ENCODE results near the gene ZNF512. TPM values are rescaled to one million over a fixed set of nuclear protein-coding genes. Genes with fewer than 3 reads are reported as not detected.

The ZNF512 gene
- total and polyA plus RNA-seq, 9 of the 15 experiments (the other 6 are each of a cell fraction or from before 2014, with no cell fraction given), result 24.7 to 101 (median 65.9) TPM

- TF ChIP-seq SNIP1 (IDR thresholded peaks at IDR 0.05; ENCODE audit: low read depth) (no peak), ARID3B (CRISPR knock-in tag; IDR thresholded peaks at IDR 0.05; ENCODE audit: borderline replicate concordance) (no peak), DACH1 (IDR thresholded peaks at IDR 0.05; ENCODE audit: partially characterized antibody) (no peak), ZNF133 (CRISPR knock-in tag; IDR thresholded peaks at IDR 0.05) (no peak), PML (IDR thresholded peaks at IDR 0.05; ENCODE audit: low read length) (no peak), CREB5 (CRISPR knock-in tag; IDR thresholded peaks at IDR 0.05) (peak; percentile 68; the same call in 1 of the 2 replicates), E2F5 (CRISPR knock-in tag; IDR thresholded peaks at IDR 0.05) (no peak), BCLAF1 (IDR thresholded peaks at IDR 0.05; ENCODE audit: borderline replicate concordance in 1 of 2, control insufficient read depth in 1 of 2, low read depth in 2 of 2, low read length in 1 of 2) (no peak), PRDM10 (IDR thresholded peaks at IDR 0.05; ENCODE audit: partially characterized antibody) (peak; percentile 98), ZNF583 (CRISPR knock-in tag; IDR thresholded peaks at IDR 0.05) (no peak), CBX3 (IDR thresholded peaks at IDR 0.05; ENCODE audit: borderline replicate concordance in 1 of 2, low read length in 2 of 2) (no peak), KDM1A (IDR thresholded peaks at IDR 0.05) (no peak), RBM22 (IDR thresholded peaks at IDR 0.05; ENCODE audit: low read depth, low read length, poor library complexity, severe bottlenecking) (no peak), ZNF395 (CRISPR knock-in tag; IDR thresholded peaks at IDR 0.05) (0 out of 2 replicates have a peak, but pooled peaks have one; percentile 13), NFRKB (IDR thresholded peaks at IDR 0.05; ENCODE audit: low read depth) (peak; percentile 19)
Observed at GRCh38 chr2:27582129-27582694, 630 bp upstream of the ZNF512 start (continued).

Data from K562 (cell line).